HFF-Myc (cell line): ENCODE data around the gene TRIP13.

ENCODE experiments used
- DNase-seq: peaks from one replicate; pipeline ENCODE4 v3.0.0-alpha.2; 2011; ENCODE audit warnings: low read depth; ENCODE audit errors: extremely low read depth
- H3K4me3 ChIP-seq: replicated peaks from 2 replicates; pipeline ENCODE4 v1.5.1; 2011; ENCODE audit warnings: low read depth, mild to moderate bottlenecking, control low read depth, low read length
- TF ChIP-seq, protein P1 (sequence below): IDR thresholded peaks from 2 replicates; pipeline ENCODE4 v1.5.1; 2012; ENCODE audit warnings: mild to moderate bottlenecking, low read depth, low read length, control low read depth; ENCODE audit errors: missing control alignments

The TRIP13 gene

DNA sequence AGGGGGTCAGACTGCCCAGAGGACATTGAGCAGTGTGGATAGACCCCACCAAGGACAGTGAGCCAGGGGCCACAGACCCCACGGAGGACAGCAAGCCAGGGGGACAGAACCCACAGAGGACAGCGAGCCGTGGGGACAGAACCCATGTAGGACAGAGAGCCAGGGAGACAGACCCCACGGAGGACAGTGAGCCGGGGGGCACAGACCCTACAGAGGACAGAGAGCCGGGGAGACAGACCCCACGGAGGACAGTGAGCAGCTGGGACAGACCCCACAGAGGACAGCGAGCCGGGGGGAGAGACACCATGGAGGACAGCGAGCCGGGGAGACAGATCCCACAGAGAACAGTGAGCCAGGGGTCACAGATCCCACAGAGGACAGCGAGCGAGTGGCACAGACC lies 38.5 kb upstream of the TRIP13 start:
- DNase-seq = no peak
- TF ChIP-seq, protein P1, sequence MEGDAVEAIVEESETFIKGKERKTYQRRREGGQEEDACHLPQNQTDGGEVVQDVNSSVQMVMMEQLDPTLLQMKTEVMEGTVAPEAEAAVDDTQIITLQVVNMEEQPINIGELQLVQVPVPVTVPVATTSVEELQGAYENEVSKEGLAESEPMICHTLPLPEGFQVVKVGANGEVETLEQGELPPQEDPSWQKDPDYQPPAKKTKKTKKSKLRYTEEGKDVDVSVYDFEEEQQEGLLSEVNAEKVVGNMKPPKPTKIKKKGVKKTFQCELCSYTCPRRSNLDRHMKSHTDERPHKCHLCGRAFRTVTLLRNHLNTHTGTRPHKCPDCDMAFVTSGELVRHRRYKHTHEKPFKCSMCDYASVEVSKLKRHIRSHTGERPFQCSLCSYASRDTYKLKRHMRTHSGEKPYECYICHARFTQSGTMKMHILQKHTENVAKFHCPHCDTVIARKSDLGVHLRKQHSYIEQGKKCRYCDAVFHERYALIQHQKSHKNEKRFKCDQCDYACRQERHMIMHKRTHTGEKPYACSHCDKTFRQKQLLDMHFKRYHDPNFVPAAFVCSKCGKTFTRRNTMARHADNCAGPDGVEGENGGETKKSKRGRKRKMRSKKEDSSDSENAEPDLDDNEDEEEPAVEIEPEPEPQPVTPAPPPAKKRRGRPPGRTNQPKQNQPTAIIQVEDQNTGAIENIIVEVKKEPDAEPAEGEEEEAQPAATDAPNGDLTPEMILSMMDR = no peak
- H3K4me3 ChIP-seq = no peak overlapping the region

DNA sequence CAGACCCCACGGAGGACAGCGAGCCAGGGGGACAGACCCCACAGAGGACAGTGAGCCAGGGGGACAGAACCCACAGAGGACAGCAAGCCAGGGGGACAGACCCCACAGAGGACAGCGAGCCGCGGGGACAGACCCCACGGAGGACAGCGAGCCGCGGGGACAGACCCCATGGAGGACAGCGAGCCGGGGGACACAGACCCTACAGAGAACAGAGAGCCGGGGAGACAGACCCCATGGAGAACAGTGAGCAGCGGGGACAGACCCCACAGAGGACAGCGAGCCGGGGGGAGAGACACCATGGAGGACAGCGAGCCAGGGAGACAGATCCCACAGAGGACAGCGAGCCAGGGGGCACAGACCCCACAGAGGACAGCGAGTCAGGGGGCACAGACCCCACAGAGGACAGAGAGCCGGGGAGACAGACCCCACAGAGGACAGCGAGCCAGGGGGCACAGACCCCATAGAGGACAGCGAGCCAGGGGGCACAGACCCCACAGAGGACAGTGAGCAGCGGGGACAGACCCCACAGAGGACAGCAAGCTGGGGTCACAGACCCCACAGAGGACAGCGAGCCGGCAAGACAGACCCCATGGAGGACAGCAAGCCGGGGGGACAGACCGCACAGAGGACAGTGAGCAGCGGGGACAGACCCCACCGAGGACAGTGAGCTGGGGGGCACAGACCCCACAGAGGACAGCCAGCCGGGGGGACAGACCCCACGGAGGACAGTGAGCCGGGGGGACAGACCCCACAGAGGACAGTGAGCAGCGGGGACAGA lies 37.5 kb upstream of the TRIP13 start:
- no peak overlapping the region for H3K4me3 ChIP-seq
- DNase-seq = no peak
- TF ChIP-seq, protein P1 = no peak

DNA sequence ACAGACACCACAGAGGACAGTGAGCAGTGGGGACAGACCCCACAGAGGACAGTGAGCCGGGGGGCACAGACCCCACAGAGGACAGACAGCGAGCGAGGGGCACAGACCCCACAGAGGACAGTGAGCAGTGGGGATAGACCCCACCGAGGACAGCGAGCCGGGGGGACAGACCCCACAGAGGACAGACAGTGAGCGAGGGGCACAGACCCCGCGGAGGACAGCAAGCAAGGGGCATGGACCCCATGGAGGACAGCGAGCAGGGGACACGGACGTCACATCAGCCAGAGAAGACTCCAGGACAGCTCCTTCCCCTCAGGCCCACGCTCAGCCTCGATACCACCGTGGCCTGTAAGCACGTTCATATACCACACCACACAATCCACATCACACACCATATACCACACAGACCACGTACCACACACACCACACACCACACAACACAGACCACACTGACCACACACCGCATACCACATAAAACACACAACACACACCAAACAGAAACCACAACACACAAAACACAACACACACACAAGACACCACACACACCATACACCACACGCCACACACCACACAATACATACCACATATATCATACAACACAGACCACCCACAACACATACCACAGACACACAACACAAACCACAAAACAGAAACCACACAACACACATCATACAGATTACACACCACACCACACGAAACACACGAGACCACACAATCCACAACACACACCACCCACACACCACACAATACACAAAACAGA lies 36.7 kb upstream of the TRIP13 start:
- TF ChIP-seq, protein P1 = no peak
- DNase-seq = no peak
- no peak overlapping the region for H3K4me3 ChIP-seq

DNA sequence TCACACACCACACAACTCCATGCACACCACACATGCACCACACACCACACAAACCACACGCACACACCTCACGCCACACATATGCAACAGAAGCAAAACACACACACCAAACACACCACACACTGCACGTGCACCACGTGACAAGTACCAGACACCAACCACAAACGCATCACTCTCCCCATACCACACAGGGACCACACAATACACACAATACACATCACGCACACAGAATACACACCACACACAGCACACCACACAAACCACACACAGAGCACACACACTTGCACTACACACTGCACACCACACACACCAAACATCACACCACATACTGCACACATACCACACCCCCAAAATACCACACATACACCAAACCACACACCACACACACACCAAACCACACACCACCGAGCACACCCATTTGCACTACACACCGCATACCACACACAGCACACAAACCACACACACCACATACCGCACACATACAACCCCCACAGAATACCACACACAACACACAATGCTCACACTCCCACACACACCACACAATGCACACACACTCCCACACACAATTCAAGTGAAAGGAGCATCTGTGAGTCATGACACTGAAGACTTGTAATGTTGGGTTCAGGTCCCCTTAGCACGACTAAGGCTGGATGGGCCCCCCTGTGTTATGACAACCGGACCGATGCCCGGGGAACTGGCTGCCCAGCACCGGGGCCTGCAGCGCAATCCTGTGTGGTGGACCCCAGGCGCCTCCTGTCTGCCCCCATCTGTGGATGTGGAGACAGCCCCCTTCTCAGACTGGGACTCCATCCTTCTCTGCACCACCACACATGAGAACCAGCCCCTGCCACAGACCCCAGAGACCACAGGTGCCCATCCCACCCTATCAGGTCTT lies 35.9 kb upstream of the TRIP13 start:
- TF ChIP-seq, protein P1 = no peak
- DNase-seq = no peak
- no peak overlapping the region for H3K4me3 ChIP-seq

DNA sequence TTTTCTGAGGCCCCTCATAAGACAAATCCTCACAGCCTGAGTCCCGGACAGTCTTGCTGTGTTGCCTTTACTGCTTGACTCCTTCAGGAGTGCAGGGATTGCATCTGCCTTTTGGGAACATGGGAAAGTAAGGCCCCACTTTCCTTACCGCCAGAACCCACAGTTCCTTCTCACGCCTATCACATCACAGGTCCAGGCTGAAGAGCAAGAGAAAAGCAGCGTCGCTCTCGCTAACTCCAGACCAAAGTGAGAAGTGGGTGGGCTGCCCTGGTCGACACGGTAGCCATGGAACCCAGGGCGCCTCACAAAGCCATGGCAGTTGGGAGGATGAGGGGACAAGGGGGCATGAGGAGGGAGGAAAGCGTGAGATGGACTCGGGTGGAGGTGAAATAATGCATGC lies 34.0 kb upstream of the TRIP13 start:
- TF ChIP-seq, protein P1 = no peak
- H3K4me3 ChIP-seq = no peak overlapping the region
- no peak for DNase-seq

DNA sequence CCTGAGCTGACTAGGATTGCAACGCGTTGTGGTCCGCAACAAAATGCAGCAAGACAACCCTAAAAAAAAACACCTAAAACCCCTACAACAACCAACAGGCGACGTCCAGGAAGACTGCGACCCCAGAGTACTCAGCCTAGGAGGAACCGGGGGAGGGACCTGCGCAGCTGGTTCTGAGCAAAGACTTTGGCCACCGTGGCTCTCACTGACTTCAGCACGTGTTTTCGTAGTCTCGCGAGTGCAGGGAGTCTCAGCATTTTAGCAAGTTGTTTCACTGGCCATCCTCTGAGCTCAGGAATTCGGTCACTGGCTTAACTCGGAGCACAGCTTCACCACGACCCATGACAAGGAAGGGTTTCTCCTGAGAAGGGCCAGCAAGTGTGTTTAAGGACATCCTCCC lies 33.3 kb upstream of the TRIP13 start:
- no peak overlapping the region for H3K4me3 ChIP-seq
- TF ChIP-seq, protein P1 = no peak
- DNase-seq = no peak
